ENCODE results near the gene IL27RA. TPM values are rescaled to one million over a fixed set of nuclear protein-coding genes. Genes with fewer than 3 reads are reported as not detected.

IL27RA gene
- total RNA-seq, 2 donors from 2014 or later: 4.7 to 8.3 TPM

DNA sequence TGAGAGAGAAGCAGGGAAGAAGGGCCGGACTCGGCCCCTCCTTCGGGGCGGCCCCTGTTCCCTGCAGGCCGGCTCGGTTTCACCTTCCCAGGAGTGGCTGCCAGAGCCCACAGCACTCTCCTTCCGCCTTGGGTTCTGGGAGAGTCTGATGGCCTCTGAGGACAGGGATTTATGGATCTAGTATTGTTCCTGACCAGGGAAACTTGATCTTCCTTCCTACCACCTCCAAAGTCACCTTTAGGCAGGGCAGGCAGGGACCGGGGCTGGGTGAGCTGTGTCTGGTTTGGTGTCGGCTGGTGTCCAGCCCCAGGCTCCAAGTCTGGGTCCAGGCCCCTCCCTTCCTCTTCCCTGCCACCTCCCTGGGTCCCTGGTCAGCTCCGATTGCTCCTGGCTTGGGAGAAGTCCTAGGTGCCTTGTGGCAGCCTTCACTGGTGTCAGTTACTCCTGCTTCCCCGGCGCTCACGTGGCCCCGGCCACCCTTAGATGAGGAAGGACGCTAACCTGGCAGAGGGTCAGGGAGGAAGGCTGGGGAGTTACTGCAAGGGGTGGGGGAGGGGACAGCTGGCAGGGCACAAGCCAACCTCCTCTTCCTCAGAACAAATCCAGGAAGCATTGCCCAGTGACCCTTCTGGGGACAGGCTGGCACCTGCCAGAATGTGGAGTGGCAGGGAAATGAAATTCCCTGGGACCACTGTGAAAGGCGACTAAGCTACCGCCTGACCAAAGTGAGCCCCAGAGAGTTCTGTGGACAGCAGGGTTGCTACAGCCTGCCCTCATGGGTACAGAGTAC, 44.3 kb upstream of the IL27RA start:
- no peak for DNase-seq (ENCODE audit: low spot score)
- Histone ChIP-seq H3K27ac (peak overlapping the region; percentile 62 to 76), H3K27me3 (replicated peaks; ENCODE audit: insufficient read depth) (no peaks in the 10 kb centered on the region), H3K36me3 (no peaks in the 10 kb centered on the region), H3K4me1 (replicated peaks) (no peaks in the 10 kb centered on the region), H3K4me3 (no peak overlapping the region), H3K9me3 (no peaks in the 10 kb centered on the region)
- TF ChIP-seq, protein P1, sequence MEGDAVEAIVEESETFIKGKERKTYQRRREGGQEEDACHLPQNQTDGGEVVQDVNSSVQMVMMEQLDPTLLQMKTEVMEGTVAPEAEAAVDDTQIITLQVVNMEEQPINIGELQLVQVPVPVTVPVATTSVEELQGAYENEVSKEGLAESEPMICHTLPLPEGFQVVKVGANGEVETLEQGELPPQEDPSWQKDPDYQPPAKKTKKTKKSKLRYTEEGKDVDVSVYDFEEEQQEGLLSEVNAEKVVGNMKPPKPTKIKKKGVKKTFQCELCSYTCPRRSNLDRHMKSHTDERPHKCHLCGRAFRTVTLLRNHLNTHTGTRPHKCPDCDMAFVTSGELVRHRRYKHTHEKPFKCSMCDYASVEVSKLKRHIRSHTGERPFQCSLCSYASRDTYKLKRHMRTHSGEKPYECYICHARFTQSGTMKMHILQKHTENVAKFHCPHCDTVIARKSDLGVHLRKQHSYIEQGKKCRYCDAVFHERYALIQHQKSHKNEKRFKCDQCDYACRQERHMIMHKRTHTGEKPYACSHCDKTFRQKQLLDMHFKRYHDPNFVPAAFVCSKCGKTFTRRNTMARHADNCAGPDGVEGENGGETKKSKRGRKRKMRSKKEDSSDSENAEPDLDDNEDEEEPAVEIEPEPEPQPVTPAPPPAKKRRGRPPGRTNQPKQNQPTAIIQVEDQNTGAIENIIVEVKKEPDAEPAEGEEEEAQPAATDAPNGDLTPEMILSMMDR (IDR thresholded peaks at IDR 0.05): no peak
- TF ChIP-seq POLR2AphosphoS5 (IDR thresholded peaks at IDR 0.05) (no peak), POLR2A (IDR thresholded peaks at IDR 0.05) (no peak)
- WGBS: 60% methylated on average over 17 of the region's 17 CpGs
- intact Hi-C loops (cut with DNase I): no loop called here

DNA sequence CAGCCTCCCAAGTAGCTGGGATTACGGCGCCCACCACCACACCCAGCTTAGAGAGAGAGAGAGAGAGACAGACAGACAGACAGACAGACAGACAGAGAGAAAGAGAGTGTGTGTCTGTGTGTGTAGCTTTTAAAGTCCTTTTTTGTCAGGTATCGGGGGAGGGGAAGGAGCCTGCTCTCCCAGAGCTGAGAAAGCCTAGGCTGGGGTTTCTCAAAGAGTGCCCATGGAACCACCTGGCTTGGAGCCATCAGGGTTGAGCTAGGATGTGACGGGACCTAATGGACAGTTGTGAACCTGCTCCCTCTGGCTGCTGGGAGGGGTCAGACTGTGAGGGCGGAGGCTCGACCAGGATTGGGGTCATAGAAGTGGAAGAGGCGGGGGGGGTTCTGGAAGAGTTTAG, 42.1 kb upstream of the IL27RA start:
- H3K36me3 ChIP-seq: no peaks in the 10 kb centered on the region
- no peaks in the 10 kb centered on the region for H3K27me3 ChIP-seq (replicated peaks; ENCODE audit: insufficient read depth)
- no peak overlapping the region for H3K4me3 ChIP-seq
- no peaks in the 10 kb centered on the region for H3K9me3 ChIP-seq
- WGBS: 88% methylated on average over 7 of the region's 7 CpGs
- DNase-seq (ENCODE audit: low spot score): no peak
- intact Hi-C loops (cut with DNase I): no loop called here
- TF ChIP-seq POLR2A (IDR thresholded peaks at IDR 0.05) (no peak), POLR2AphosphoS5 (IDR thresholded peaks at IDR 0.05) (no peak)
- TF ChIP-seq, protein P1 (IDR thresholded peaks at IDR 0.05): no peak
- H3K27ac ChIP-seq: no peak overlapping the region
- H3K4me1 ChIP-seq (replicated peaks): no peaks in the 10 kb centered on the region

DNA sequence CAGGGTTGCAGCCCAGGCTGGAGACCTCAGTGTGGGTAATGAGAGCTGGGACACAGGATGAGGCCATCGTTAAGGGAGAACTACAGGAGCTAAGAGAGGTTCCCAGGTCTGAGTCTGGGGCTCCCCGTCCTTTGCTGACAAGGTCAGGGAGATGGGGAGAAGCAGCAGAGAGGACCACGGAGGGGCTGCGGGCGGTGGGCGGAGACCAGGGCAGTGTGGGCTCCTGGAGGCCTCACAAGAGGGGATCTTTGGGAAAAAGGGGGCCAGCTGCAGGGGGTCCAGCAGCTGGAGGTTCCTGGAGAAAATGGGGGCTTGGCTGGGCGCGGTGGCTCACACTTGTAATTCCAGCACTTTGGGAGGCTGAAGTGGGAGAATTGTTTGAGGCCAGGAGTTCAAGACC, 41.5 kb upstream of the IL27RA start:
- H3K4me3 ChIP-seq: no peak overlapping the region
- H3K4me1 ChIP-seq (replicated peaks): no peaks in the 10 kb centered on the region
- TF ChIP-seq POLR2A (IDR thresholded peaks at IDR 0.05) (no peak), POLR2AphosphoS5 (IDR thresholded peaks at IDR 0.05) (no peak)
- TF ChIP-seq, protein P1 (IDR thresholded peaks at IDR 0.05): no peak
- no peaks in the 10 kb centered on the region for H3K27me3 ChIP-seq (replicated peaks; ENCODE audit: insufficient read depth)
- DNase-seq (ENCODE audit: low spot score): no peak
- H3K9me3 ChIP-seq: no peaks in the 10 kb centered on the region
- intact Hi-C loops (cut with DNase I): no loop called here
- H3K36me3 ChIP-seq: no peaks in the 10 kb centered on the region
- H3K27ac ChIP-seq: no peak overlapping the region
- WGBS: 90% methylated on average over 8 of the region's 8 CpGs

DNA sequence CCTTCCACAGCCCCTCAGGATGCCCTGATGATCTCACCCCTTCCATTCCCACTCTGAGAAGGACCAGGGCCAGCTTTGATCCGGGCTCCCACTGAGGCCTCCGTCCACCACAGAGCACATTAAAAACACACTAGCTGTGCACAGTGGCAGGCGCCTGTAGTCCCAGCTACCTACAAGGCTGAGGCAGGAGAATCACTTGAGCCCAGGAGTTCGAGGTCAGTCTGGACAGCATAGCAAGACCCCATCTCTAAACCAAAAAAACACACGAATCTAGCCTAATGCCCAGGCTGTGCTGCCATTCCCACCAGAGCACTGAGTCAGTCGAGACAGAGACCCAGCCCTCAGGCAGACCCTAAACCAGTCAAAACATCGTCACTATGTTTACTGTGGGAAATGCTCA, 39.5 kb upstream of the IL27RA start:
- 94% methylated on average over 6 of the region's 7 CpGs for WGBS
- Histone ChIP-seq H3K4me1 (replicated peaks) (no peaks in the 10 kb centered on the region), H3K27ac (no peak overlapping the region), H3K36me3 (no peaks in the 10 kb centered on the region), H3K4me3 (no peak overlapping the region), H3K9me3 (no peaks in the 10 kb centered on the region), H3K27me3 (replicated peaks; ENCODE audit: insufficient read depth) (no peaks in the 10 kb centered on the region)
- TF ChIP-seq POLR2AphosphoS5 (IDR thresholded peaks at IDR 0.05) (no peak), POLR2A (IDR thresholded peaks at IDR 0.05) (no peak)
- TF ChIP-seq, protein P1 (IDR thresholded peaks at IDR 0.05): no peak
- intact Hi-C loops (cut with DNase I): no loop called here
- no peak for DNase-seq (ENCODE audit: low spot score)

All from prostate gland (tissue), 2 donors.